ENCODE measurements around the gene PRPF6. TPM values are rescaled to one million over a fixed set of nuclear protein-coding genes. Genes with fewer than 3 reads are reported as not detected.

PRPF6 gene
- total and polyA plus RNA-seq, 2 of the 13 experiments (the other 11 are each of a cell fraction or from before 2014, with no cell fraction given) = 63.7 to 101 TPM

- TF ChIP-seq IRF1 (CRISPR knock-in tag; IDR thresholded peaks at IDR 0.05; ENCODE audit: low read depth) (no peak; the same call in 1 of the 2 replicates), SSRP1 (CRISPR knock-in tag; IDR thresholded peaks at IDR 0.05) (no peak), THAP7 (CRISPR knock-in tag; IDR thresholded peaks at IDR 0.05) (no peak; the same call in 1 of the 2 replicates), ZFP37 (CRISPR knock-in tag; IDR thresholded peaks at IDR 0.05; ENCODE audit: borderline replicate concordance) (0 out of 2 replicates have a peak, but pooled peaks have one; percentile 35), ZNF331 (CRISPR knock-in tag; IDR thresholded peaks at IDR 0.05) (0 out of 2 replicates have a peak, but pooled peaks have one; percentile 20), ZBTB14 (CRISPR knock-in tag; IDR thresholded peaks at IDR 0.05) (no peak), TARDBP (CRISPR knock-in tag; IDR thresholded peaks at IDR 0.05) (peak; percentile 20; the same call in 1 of the 2 replicates), GZF1 (CRISPR knock-in tag; IDR thresholded peaks at IDR 0.05) (peak; percentile 6), CERS6 (CRISPR knock-in tag; IDR thresholded peaks at IDR 0.05) (0 out of 2 replicates have a peak, but pooled peaks have one; percentile 18), TOPORS (CRISPR knock-in tag; IDR thresholded peaks at IDR 0.05) (0 out of 2 replicates have a peak, but pooled peaks have one; percentile 78), SIN3B (IDR thresholded peaks at IDR 0.05; ENCODE audit: low read length) (no peak; the same call in 1 of the 2 replicates), CBX2 (IDR thresholded peaks at IDR 0.05; ENCODE audit: low read depth, low read length) (no peak), CBX2 (CRISPR knock-in tag; IDR thresholded peaks at IDR 0.05; ENCODE audit: low read depth) (no peak), STAG1 (CRISPR knock-in tag; IDR thresholded peaks at IDR 0.05) (no peak), TIGD3 (CRISPR knock-in tag; IDR thresholded peaks at IDR 0.05; ENCODE audit: borderline replicate concordance) (no peak), ZFP82 (CRISPR knock-in tag; IDR thresholded peaks at IDR 0.05; ENCODE audit: borderline replicate concordance) (peak; percentile 61; the same call in 1 of the 2 replicates), PLSCR1 (CRISPR knock-in tag; IDR thresholded peaks at IDR 0.05; ENCODE audit: borderline replicate concordance) (no peak), THAP9 (CRISPR knock-in tag; IDR thresholded peaks at IDR 0.05; ENCODE audit: borderline replicate concordance) (no peak; the same call in none of the 2 replicates), ZNF724P (CRISPR knock-in tag; IDR thresholded peaks at IDR 0.05; ENCODE audit: borderline replicate concordance) (no peak; the same call in 1 of the 2 replicates)
Measured at GRCh38 chr20:64036346-64037198, 55.6 kb downstream of the PRPF6 start (continued).

All from HepG2 (cell line).